H9 (cell line): ENCODE measurements around the gene STARD7. TPM values are rescaled to one million over a fixed set of nuclear protein-coding genes. Genes with fewer than 3 reads are reported as not detected.

Experiments
- DNase-seq: peaks from one replicate; pipeline ENCODE4 v3.0.0-alpha.2; 2017
- H2AFZ ChIP-seq: one replicate; pipeline ENCODE4 v1.6.1; 2013; ENCODE audit warnings: mild to moderate bottlenecking, low read length, control low read depth, moderate library complexity
- H2AK5ac ChIP-seq: 2 replicates; pipeline ENCODE4 v1.6.1; 2013; ENCODE audit warnings: low read length, control low read depth, mixed read lengths; ENCODE audit not compliant: insufficient read length
- H2BK120ac ChIP-seq: one replicate; pipeline ENCODE4 v1.6.1; 2013; ENCODE audit warnings: low read depth, mild to moderate bottlenecking, low read length, control low read depth, inconsistent platforms; ENCODE audit not compliant: poor library complexity, severe bottlenecking
- H2BK12ac ChIP-seq: 2 replicates; pipeline ENCODE4 v1.6.1; 2013; ENCODE audit warnings: low read length, control low read depth, mixed read lengths, low read depth; ENCODE audit not compliant: insufficient read length
- H2BK15ac ChIP-seq: 2 replicates; pipeline ENCODE4 v1.6.1; 2013; ENCODE audit warnings: low read depth, low read length, control low read depth
- H2BK20ac ChIP-seq: one replicate; pipeline ENCODE4 v1.6.1; 2013; ENCODE audit warnings: low read depth, mild to moderate bottlenecking, low read length, control low read depth, inconsistent platforms; ENCODE audit not compliant: poor library complexity, severe bottlenecking
- H2BK5ac ChIP-seq: 2 replicates; pipeline ENCODE4 v1.6.1; 2013; ENCODE audit warnings: low read length, control low read depth, mixed read lengths; ENCODE audit not compliant: insufficient read length
- H3K14ac ChIP-seq: 2 replicates; pipeline ENCODE4 v1.6.1; 2013; ENCODE audit warnings: low read length, control low read depth; ENCODE audit not compliant: insufficient read depth
- H3K18ac ChIP-seq: 2 replicates; pipeline ENCODE4 v1.6.1; 2013; ENCODE audit warnings: low read depth, mild to moderate bottlenecking, mixed read lengths, low read length, control low read depth; ENCODE audit not compliant: insufficient read length
- H3K23ac ChIP-seq: 2 replicates; pipeline ENCODE4 v1.6.1; 2013; ENCODE audit warnings: low read length, control low read depth, mixed read lengths, low read depth; ENCODE audit not compliant: insufficient read length
- H3K23me2 ChIP-seq: 2 replicates; pipeline ENCODE4 v1.6.1; 2013; ENCODE audit warnings: low read depth, mild to moderate bottlenecking, mixed read lengths, low read length, control low read depth; ENCODE audit not compliant: insufficient read length, poor library complexity, severe bottlenecking
- H3K27ac ChIP-seq: 2 replicates; pipeline ENCODE4 v1.5.1; 2013; ENCODE audit warnings: low read length, control low read depth, mixed read lengths, low read depth; ENCODE audit not compliant: insufficient read length
- H3K27me3 ChIP-seq: 2 replicates; pipeline ENCODE4 v1.6.1; 2013; ENCODE audit warnings: low read length, control low read depth, inconsistent platforms; ENCODE audit not compliant: insufficient read depth
- H3K4ac ChIP-seq: 2 replicates; pipeline ENCODE4 v1.6.1; 2013; ENCODE audit warnings: low read depth, mild to moderate bottlenecking, control low read depth, inconsistent platforms, low read length, moderate library complexity
- H3K4me1 ChIP-seq: 2 replicates; pipeline ENCODE4 v1.6.1; 2013; ENCODE audit warnings: low read length, control low read depth, inconsistent platforms; ENCODE audit not compliant: insufficient read depth
- H3K4me2 ChIP-seq: 2 replicates; pipeline ENCODE4 v1.6.1; 2013; ENCODE audit warnings: low read length, control low read depth, mixed read lengths; ENCODE audit not compliant: insufficient read length, insufficient read depth
- H3K56ac ChIP-seq: 2 replicates; pipeline ENCODE4 v1.6.1; 2013; ENCODE audit warnings: low read depth, mild to moderate bottlenecking, mixed read lengths, low read length, control low read depth; ENCODE audit not compliant: insufficient read length
- H3K79me1 ChIP-seq: 2 replicates; pipeline ENCODE4 v1.6.1; 2013; ENCODE audit warnings: low read depth, mild to moderate bottlenecking, moderate library complexity, low read length, control low read depth, inconsistent platforms; ENCODE audit not compliant: insufficient read depth, poor library complexity, severe bottlenecking
- H3K79me2 ChIP-seq: 2 replicates; pipeline ENCODE4 v1.6.1; 2013; ENCODE audit warnings: low read length, control low read depth, inconsistent platforms; ENCODE audit not compliant: insufficient read depth
- H3K9ac ChIP-seq: 2 replicates; pipeline ENCODE4 v1.6.1; 2013; ENCODE audit warnings: low read length, control low read depth, mixed read lengths; ENCODE audit not compliant: insufficient read length; ENCODE audit errors: extremely low read depth
- H3K9me3 ChIP-seq: one replicate; pipeline ENCODE4 v1.6.1; 2013; ENCODE audit warnings: low read depth, low read length, inconsistent platforms; ENCODE audit not compliant: control insufficient read depth
- H3T11ph ChIP-seq: one replicate; pipeline ENCODE4 v1.6.1; 2013; ENCODE audit warnings: mild to moderate bottlenecking, low read length, control low read depth, inconsistent platforms
- H4K20me1 ChIP-seq: one replicate; pipeline ENCODE4 v1.6.1; 2013; ENCODE audit not compliant: control insufficient read depth, insufficient read length, insufficient read depth
- H4K5ac ChIP-seq: 2 replicates; pipeline ENCODE4 v1.6.1; 2013; ENCODE audit warnings: low read depth, mild to moderate bottlenecking, mixed read lengths, low read length, control low read depth; ENCODE audit not compliant: insufficient read length
- H4K8ac ChIP-seq: replicated peaks from 2 replicates; pipeline ENCODE4 v1.6.1; 2013; ENCODE audit warnings: low read length, control low read depth, mixed read lengths, low read depth; ENCODE audit not compliant: insufficient read length
- H4K91ac ChIP-seq: 2 replicates; pipeline ENCODE4 v1.6.1; 2013; ENCODE audit warnings: low read depth, mild to moderate bottlenecking, moderate library complexity, mixed read lengths, low read length, control low read depth; ENCODE audit not compliant: insufficient read length
- H3K27ac Mint-ChIP-seq, 3 experiments: 2 replicates in 2 of 3; 3 replicates in 1 of 3; pipeline ENCODE4 v1.8.0; 2020 to 2021; ENCODE audit warnings: mixed read lengths in 3 of 3, mild to moderate bottlenecking in 1 of 3, moderate library complexity in 1 of 3
- H3K27me3 Mint-ChIP-seq: 2 replicates; pipeline ENCODE4 v1.8.0; 2021; ENCODE audit warnings: low read depth, mild to moderate bottlenecking, moderate library complexity, mixed read lengths
- H3K36me3 Mint-ChIP-seq, 3 experiments: 2 replicates in 2 of 3; 3 replicates in 1 of 3; pipeline ENCODE4 v1.8.0; 2020 to 2021; ENCODE audit warnings: low read depth in 3 of 3, mixed read lengths in 3 of 3; ENCODE audit not compliant: insufficient read depth in 1 of 3
- H3K4me1 Mint-ChIP-seq, 2 experiments: 2 replicates each; pipeline ENCODE4 v1.8.0; 2020; ENCODE audit warnings: mixed read lengths in 2 of 2
- H3K4me3 Mint-ChIP-seq, 2 experiments: 2 replicates in 1 of 2; 3 replicates in 1 of 2; pipeline ENCODE4 v1.8.0; 2020 to 2021; ENCODE audit warnings: mild to moderate bottlenecking in 2 of 2, mixed read lengths in 2 of 2, moderate library complexity in 1 of 2
- H3K9me3 Mint-ChIP-seq, 2 experiments: 2 replicates in 1 of 2; 3 replicates in 1 of 2; pipeline ENCODE4 v1.8.0; 2020; ENCODE audit warnings: mild to moderate bottlenecking in 2 of 2, mixed read lengths in 2 of 2, moderate library complexity in 1 of 2
- WGBS: extraction: QIAGEN DNeasy Blood & Tissue Kit; methylation state at CpG from one replicate; pipeline ENCODE4 v1.1.7; 2013; ENCODE audit warnings: missing lambda C conversion rate, low lambda C conversion rate, mixed read lengths; ENCODE audit not compliant: insufficient read length; ENCODE audit errors: extremely low coverage; 5-methylcytosine and 5-hydroxymethylcytosine counted together
- total RNA-seq: library from RNA; stranded (reverse); gene quantifications from 2 replicates; pipeline ENCODE4 v1.2.1, GENCODE V29; 2021
- TF ChIP-seq, protein P1 (sequence below): fragments of 200-600 bp; sonication (generic); conservative IDR thresholded peaks from 3 replicates; pipeline ENCODE4 v1.8.0; 2021; ENCODE audit warnings: antibody characterized with exemption, mild to moderate bottlenecking

Gene STARD7
- total RNA-seq, 1 experiment from 2014 or later = 212 TPM

DNA sequence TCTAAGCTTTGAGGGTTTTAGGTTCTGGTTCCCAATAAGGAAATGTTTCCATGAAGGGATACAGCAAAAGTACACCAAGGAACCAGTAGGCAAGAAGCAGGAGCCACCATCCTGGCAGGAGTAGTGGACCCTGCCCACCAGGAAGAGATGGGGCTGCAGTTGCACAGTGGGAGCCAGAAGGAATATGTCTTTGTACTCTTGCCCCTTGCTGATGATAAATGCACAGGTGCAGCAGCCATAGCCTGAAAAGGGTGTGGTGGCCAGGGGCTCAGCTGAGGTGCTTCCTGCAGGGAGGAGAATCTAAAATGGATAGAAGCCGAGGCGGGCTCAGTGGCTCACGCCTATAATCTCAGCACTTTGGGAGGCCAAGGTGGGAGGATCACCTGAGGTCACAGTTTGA, 29.6 kb upstream of the STARD7 start:
- H3K9me3 ChIP-seq = no peaks in the 10 kb centered on the region
- H4K8ac ChIP-seq = no peak overlapping the region
- Mint-ChIP-seq H3K36me3 (no peaks in the 10 kb centered on the region), H3K4me1 (peaks cover 9% of the 10 kb centered on the region in 2 experiments), H3K4me3 (no peak overlapping the region; a peak in 1 of 5 replicates), H3K9me3 (no peaks in the 10 kb centered on the region), H3K27ac (no peak overlapping the region), H3K27me3 (no peaks in the 10 kb centered on the region)
- H2AFZ ChIP-seq = no peak overlapping the region
- no peak overlapping the region for H3T11ph ChIP-seq
- no peak overlapping the region for H3K4ac ChIP-seq
- no peak overlapping the region for H2AK5ac ChIP-seq
- TF ChIP-seq, protein P1, sequence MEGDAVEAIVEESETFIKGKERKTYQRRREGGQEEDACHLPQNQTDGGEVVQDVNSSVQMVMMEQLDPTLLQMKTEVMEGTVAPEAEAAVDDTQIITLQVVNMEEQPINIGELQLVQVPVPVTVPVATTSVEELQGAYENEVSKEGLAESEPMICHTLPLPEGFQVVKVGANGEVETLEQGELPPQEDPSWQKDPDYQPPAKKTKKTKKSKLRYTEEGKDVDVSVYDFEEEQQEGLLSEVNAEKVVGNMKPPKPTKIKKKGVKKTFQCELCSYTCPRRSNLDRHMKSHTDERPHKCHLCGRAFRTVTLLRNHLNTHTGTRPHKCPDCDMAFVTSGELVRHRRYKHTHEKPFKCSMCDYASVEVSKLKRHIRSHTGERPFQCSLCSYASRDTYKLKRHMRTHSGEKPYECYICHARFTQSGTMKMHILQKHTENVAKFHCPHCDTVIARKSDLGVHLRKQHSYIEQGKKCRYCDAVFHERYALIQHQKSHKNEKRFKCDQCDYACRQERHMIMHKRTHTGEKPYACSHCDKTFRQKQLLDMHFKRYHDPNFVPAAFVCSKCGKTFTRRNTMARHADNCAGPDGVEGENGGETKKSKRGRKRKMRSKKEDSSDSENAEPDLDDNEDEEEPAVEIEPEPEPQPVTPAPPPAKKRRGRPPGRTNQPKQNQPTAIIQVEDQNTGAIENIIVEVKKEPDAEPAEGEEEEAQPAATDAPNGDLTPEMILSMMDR = no peak
- no peak overlapping the region for H4K5ac ChIP-seq
- H3K27me3 ChIP-seq = no peaks in the 10 kb centered on the region
- no peak overlapping the region for H3K4me2 ChIP-seq
- no peak overlapping the region for H2BK5ac ChIP-seq
- H4K91ac ChIP-seq = no peak overlapping the region
- no peak overlapping the region for H3K9ac ChIP-seq
- H2BK15ac ChIP-seq = no peak overlapping the region
- no peak overlapping the region for H3K56ac ChIP-seq
- no peak overlapping the region for H3K23ac ChIP-seq
- no peaks in the 10 kb centered on the region for H3K79me1 ChIP-seq
- H3K14ac ChIP-seq = no peak overlapping the region
- DNase-seq = no peak
- no peak overlapping the region for H2BK120ac ChIP-seq
- WGBS = no CpG with 5 or more reads among the region's 3 CpGs
- no peaks in the 10 kb centered on the region for H3K4me1 ChIP-seq
- no peak overlapping the region for H2BK20ac ChIP-seq
- no peaks in the 10 kb centered on the region for H3K23me2 ChIP-seq
- H2BK12ac ChIP-seq = no peak overlapping the region
- H4K20me1 ChIP-seq = no peaks in the 10 kb centered on the region
- no peak overlapping the region for H3K18ac ChIP-seq
- no peak overlapping the region for H3K27ac ChIP-seq
- H3K79me2 ChIP-seq = no peaks in the 10 kb centered on the region
